HG02610 (cell line): ENCODE results near the gene ARFGAP1.

ENCODE experiments used
- ATAC-seq: cut with Tn5 transposase; IDR thresholded peaks from one replicate; pipeline ENCODE4 v1.9.1; 2021; ENCODE audit warnings: mild to moderate bottlenecking, moderate library complexity; ENCODE audit not compliant: unreplicated experiment

Gene ARFGAP1

GRCh38 chr20:63259734-63260460 is 12.7 kb upstream of the ARFGAP1 start:
- no peak for ATAC-seq

- ATAC-seq = no peak
Observed at GRCh38 chr20:63260521-63260920, 12.1 kb upstream of the ARFGAP1 start.

DNA sequence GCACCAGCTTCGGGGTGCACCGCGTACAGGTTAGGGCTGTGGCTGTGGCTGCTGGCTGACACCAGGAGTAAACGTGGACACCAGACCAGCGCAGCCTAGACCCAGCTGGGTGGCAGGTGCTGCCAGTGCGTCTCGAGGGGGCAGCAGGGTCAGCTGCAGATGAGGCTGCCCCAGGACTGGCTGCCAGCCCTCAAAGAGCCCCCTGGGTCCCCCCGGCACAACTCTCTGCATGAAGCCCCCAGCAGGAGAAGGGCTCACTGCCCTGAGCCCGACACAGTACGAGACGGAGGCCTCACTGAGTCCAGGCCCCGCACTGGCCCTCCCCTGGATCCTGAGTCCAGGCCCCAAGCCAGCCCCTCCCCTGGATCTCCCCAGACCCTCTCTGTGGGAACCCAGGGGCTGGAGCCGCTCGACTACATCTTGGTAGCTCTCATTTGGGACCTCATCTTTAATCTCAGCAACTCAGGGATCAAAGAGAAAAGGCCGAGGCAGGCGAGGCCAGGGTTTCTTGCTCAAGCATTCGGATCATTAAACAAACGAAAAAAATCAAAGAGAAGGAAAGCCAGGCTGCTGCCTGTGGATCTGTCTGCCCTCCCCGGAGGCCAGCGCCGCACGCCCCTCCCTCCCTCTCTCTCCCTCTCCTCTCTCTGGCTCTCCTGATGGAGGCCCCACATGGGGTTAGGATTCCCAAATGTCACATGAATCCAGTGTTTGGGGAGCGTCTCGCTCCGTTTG is 11.4 kb upstream of the ARFGAP1 start:
- no peak for ATAC-seq

DNA sequence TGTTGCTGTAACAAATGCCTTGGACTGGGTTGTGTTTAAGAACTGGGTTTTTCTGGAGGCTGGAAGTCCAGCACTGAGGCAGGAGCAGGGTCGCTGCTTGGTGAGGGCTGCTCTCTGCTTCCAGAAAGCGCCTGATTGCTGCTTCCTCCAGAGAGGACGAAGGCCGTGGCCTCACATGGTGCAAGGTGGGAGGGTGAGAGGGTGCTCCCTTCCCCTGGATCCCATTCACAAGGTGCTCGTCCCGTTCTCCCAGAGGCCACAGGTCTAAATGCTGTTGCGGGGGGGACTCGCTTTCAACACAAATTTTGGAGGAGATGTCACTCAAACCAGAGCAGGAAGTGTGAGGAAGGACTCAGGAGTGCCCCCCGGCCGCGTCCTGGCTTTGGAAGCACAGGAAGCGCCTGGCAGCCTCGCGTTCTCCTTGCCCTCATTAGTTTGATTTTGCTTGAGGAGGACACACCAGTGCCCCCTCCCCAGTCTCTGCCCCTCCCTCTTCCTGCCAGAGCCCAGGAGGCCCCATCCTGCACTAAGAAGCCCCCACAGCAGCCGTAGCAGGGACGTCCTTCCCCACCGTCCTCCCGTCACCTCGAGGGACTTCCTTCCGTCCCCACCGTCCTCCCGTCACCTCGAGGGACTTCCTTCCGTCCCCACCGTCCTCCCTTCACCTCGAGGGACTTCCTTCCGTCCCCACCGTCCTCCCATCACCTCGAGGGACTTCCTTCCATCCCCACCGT is 10.7 kb upstream of the ARFGAP1 start:
- no peak for ATAC-seq

DNA sequence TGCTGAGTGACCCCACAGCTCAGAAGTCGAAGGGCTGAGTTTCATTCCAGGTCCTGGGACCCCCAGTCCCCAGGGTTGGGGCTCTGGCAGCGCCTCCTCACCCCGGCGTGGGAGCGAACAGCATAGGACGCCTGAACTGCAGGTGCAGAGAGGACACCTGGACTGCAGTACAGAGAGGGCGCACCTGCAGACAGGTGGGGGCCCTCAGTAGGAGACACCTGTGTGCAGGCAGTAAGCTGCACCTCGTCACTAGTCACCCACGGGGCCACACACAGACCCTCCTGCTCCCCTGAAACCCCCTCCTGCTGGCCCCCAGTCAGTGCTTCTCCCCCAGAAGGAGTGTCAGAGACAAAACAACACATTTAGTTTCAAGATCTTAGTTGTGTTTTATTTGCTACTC is 9.8 kb upstream of the ARFGAP1 start:
- ATAC-seq = no peak

GRCh38 chr20:63264000-63264399 is 8.6 kb upstream of the ARFGAP1 start:
- ATAC-seq = no peak

DNA sequence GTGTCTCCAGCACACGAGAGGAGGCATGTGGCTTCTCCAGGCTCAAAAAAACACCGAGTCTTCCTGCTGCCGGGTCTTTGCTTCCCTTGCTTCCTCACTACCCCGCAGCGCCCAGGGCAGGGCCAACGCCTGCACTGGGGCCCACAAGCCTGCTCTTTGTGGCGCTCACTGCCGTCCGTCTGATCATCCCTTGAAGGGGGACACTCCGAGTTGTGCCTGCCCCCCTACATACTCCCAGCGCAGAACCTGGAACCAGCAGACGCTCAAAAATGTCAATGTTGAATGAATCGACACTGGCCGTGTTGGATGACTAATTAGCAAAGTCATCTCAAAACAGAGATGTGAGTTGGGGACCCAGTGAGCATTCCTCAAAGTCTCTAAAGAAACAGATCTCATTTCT is 8.1 kb upstream of the ARFGAP1 start:
- ATAC-seq = no peak

- no peak for ATAC-seq
Observed at GRCh38 chr20:63265891-63266515, 6.6 kb upstream of the ARFGAP1 start.

DNA sequence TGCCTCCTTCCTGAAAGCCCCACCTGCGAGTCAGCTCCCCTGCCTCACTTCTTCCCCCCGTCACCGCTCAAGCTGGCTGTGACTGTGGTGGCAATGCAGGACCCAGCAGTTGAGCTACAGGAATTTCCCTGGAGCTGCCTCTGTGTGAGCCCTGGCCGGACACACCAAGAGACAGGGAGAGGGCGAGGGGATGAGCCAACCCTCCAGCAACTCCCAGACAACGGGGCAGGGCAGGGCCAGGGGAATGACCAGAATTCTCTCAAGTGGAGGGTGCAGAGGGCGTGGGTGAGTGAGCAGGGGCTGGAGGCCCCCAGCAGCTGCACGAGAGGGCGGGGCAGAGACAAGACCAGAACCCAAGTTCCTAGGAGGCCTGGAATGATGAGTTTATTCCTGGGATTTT is 4.9 kb upstream of the ARFGAP1 start:
- no peak for ATAC-seq

- no peak for ATAC-seq
Observed at GRCh38 chr20:63268256-63268655, 4.4 kb upstream of the ARFGAP1 start.

- ATAC-seq = no peak
Observed at GRCh38 chr20:63268671-63269439, 3.8 kb upstream of the ARFGAP1 start.

DNA sequence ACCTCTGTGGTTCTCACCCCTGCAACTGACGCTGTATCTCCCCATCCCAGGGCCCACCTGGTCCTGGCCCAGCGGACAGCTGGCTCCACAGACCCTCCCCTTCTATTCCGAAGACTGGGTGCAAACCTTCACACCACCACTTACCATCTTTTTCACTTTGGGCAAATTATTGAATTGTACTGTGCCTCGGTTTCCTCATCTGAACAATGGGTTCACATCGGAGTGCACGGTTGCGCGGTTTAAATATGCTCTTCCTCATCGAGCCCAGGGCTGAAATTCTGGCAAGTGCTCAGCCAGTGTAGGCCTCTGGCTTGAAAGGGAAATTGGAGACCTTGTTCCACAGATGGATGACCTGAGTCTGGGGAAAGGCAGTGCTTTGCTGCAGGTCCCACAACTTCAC is 2.9 kb upstream of the ARFGAP1 start:
- no peak for ATAC-seq

DNA sequence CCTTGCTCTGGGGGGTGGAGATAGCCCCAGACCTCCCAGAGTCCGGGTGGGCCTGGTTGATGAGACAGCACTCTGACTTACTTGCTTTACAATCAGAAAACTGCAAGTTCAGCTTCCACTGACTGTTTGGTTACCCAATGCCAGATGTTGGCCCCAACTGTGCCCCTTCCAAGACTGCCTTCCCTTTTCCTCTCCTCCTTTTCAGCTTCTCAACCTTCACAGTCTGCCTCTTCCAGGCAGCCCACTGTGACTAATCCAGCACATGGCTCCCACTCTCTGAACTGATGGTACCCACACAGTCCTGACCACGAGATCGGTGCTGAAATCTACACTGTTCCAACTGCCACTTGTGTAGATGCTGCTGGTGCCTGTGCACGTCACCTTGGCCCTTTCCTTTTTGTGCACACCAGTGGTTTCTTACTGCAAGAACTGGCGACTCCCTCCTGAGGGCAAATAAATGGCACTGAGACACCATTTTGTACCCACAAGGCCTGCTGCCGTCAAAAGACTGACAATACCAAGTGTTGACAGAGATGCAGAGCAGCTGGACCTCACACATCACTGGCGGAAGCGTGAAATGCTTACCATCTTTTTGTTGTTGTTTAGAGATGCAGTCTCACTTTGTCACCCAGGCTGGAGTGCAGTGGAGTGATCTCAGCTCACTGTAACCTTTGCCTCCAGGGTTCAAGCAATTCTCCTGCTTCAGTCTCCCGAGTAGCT is 1.8 kb upstream of the ARFGAP1 start:
- no peak for ATAC-seq

DNA sequence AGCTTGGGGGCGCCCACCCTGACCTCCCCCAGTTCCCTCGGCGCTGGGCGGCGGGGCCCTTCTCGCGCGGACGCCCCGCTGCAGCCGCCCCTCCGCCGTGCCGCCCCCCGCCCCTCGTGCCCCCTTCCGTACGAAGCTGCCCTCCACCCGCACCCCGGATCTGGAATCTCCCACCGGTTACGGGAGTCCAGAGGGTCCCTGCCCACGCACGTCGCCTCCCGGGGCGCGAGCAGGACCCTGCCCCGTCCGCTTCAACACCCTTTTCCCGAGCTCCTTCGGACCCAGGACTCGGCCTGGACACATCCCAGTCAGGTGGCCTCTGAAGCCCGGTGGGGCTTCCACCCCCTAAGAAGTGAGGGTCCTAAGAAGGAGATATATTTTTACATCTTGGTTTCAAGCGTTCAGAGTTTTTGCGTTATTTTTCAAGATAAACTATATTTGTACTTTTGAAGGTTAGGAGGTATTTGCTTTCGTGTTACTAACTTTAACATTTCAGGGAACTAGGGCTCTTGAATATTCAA is 506 bp downstream of the ARFGAP1 start:
- ATAC-seq = no peak

GRCh38 chr20:63273635-63274380 is 1.2 kb downstream of the ARFGAP1 start:
- no peak for ATAC-seq

- no peak for ATAC-seq
Observed at GRCh38 chr20:63274381-63275228, 2.0 kb downstream of the ARFGAP1 start.

GRCh38 chr20:63275825-63276224 is 3.2 kb downstream of the ARFGAP1 start:
- no peak for ATAC-seq

- no peak for ATAC-seq
Observed at GRCh38 chr20:63276956-63277355, 4.3 kb downstream of the ARFGAP1 start.
